ENCODE results near the gene MYH14.

Gene MYH14

GRCh38 chr19:50285833-50286232 is 82.4 kb downstream of the MYH14 start:
- no peak overlapping the region for H3K4me3 ChIP-seq (ENCODE audit: low read depth, low read length)
- no peak for TF ChIP-seq CTCF (IDR thresholded peaks at IDR 0.05; ENCODE audit: low read depth, low read length, missing control alignments)
- DNase-seq (ENCODE audit: low read depth) = no peak
- in situ Hi-C loops (cut with HindIII; ENCODE audit: low sequenced_read_pairs) = no loop called here

- TF ChIP-seq CTCF (IDR thresholded peaks at IDR 0.05; ENCODE audit: low read depth, low read length, missing control alignments) = no peak
- in situ Hi-C loops (cut with HindIII; ENCODE audit: low sequenced_read_pairs) = no loop called here
- no peak overlapping the region for H3K4me3 ChIP-seq (ENCODE audit: low read depth, low read length)
- no peak for DNase-seq (ENCODE audit: low read depth)
Measured at GRCh38 chr19:50286443-50286842, 83.0 kb downstream of the MYH14 start.

GRCh38 chr19:50287331-50287730 is 83.9 kb downstream of the MYH14 start:
- no peak overlapping the region for H3K4me3 ChIP-seq (ENCODE audit: low read depth, low read length)
- TF ChIP-seq CTCF (IDR thresholded peaks at IDR 0.05; ENCODE audit: low read depth, low read length, missing control alignments) = no peak
- in situ Hi-C loops (cut with HindIII; ENCODE audit: low sequenced_read_pairs) = no loop called here
- DNase-seq (ENCODE audit: low read depth) = no peak

GRCh38 chr19:50288954-50289353 is 85.5 kb downstream of the MYH14 start:
- no peak overlapping the region for H3K4me3 ChIP-seq (ENCODE audit: low read depth, low read length)
- TF ChIP-seq CTCF (IDR thresholded peaks at IDR 0.05; ENCODE audit: low read depth, low read length, missing control alignments) = no peak
- no peak for DNase-seq (ENCODE audit: low read depth)
- in situ Hi-C loops (cut with HindIII; ENCODE audit: low sequenced_read_pairs) = no loop called here

GRCh38 chr19:50290011-50290410 is 86.6 kb downstream of the MYH14 start:
- no peak overlapping the region for H3K4me3 ChIP-seq (ENCODE audit: low read depth, low read length)
- in situ Hi-C loops (cut with HindIII; ENCODE audit: low sequenced_read_pairs) = no loop called here
- TF ChIP-seq CTCF (IDR thresholded peaks at IDR 0.05; ENCODE audit: low read depth, low read length, missing control alignments) = no peak
- no peak for DNase-seq (ENCODE audit: low read depth)

GRCh38 chr19:50290775-50291174 is 87.4 kb downstream of the MYH14 start:
- H3K4me3 ChIP-seq (ENCODE audit: low read depth, low read length) = no peak overlapping the region
- in situ Hi-C loops (cut with HindIII; ENCODE audit: low sequenced_read_pairs) = no loop called here
- no peak for TF ChIP-seq CTCF (IDR thresholded peaks at IDR 0.05; ENCODE audit: low read depth, low read length, missing control alignments)
- DNase-seq (ENCODE audit: low read depth) = no peak

Data from astrocyte of the cerebellum (primary cell).